ENCODE data around the gene FAP. TPM values are rescaled to one million over a fixed set of nuclear protein-coding genes. Genes with fewer than 3 reads are reported as not detected.

Gene FAP
- total RNA-seq, 1 experiment from 2014 or later: not detected

DNA sequence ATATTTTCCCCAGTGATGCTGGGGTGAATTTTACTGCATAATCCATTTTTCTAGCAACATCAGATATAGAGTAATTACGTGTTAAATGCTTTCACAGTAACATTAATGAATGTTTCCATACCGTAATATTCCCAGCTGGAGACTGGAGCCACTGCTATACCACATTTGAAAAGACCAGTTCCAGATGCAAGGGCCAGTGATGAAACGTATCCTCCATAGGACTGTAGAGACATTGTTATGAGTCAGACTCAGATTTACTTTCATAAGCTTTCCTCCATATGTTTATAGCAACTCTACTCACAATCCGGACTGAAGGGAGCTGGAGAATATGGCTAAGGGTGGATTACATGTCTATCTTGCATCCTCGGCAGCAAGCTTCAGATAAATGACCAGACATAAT lies 68.5 kb downstream of the FAP start (continued):
- TF ChIP-seq ZSCAN18 (CRISPR knock-in tag; IDR thresholded peaks at IDR 0.05) (no peak), ZNF219 (CRISPR knock-in tag; IDR thresholded peaks at IDR 0.05; ENCODE audit: borderline replicate concordance) (no peak), AR (CRISPR knock-in tag; IDR thresholded peaks at IDR 0.05) (no peak), SOX15 (CRISPR knock-in tag; IDR thresholded peaks at IDR 0.05) (no peak), TEAD4 (CRISPR knock-in tag; IDR thresholded peaks at IDR 0.05) (no peak), FOXJ3 (CRISPR knock-in tag; IDR thresholded peaks at IDR 0.05; ENCODE audit: borderline replicate concordance) (no peak)

GRCh38 chr2:162172802-162173370 lies 70.4 kb downstream of the FAP start:
- Mint-ChIP-seq H3K27ac (no peak overlapping the region), H3K36me3 (no peaks in the 10 kb centered on the region), H3K9me3 (no peaks in the 10 kb centered on the region), H3K4me3 (no peak overlapping the region), H3K27me3 (ENCODE audit: low read depth) (no peaks in the 10 kb centered on the region), H3K4me1 (peaks cover 35% of the 10 kb centered on the region)
- ChIA-PET POLR2A (no interaction called here), CTCF (interaction anchor here (1.3 to 1.7 kb wide), 2 partner anchors 18 to 19 kb away, joined by 3 to 5 read pairs; no protein-coding TSS in a partner anchor)
- ATAC-seq (no peak), DNase-seq (ENCODE audit: low spot score) (no peak)
- TF ChIP-seq TP53 (CRISPR knock-in tag; IDR thresholded peaks at IDR 0.05) (no peak), ATF2 (CRISPR knock-in tag; IDR thresholded peaks at IDR 0.05; ENCODE audit: borderline replicate concordance, low read depth) (no peak), ZNF263 (CRISPR knock-in tag; IDR thresholded peaks at IDR 0.05; ENCODE audit: low read depth) (no peak), ZNF232 (CRISPR knock-in tag; IDR thresholded peaks at IDR 0.05) (no peak), ETV6 (CRISPR knock-in tag; IDR thresholded peaks at IDR 0.05) (no peak), CREB1 (CRISPR knock-in tag; IDR thresholded peaks at IDR 0.05) (no peak), CBFB (CRISPR knock-in tag; IDR thresholded peaks at IDR 0.05; ENCODE audit: low read depth) (no peak), JAZF1 (CRISPR knock-in tag; IDR thresholded peaks at IDR 0.05) (no peak), SP1 (CRISPR knock-in tag; conservative IDR thresholded peaks at IDR 0.05) (no peak), E2F1 (CRISPR knock-in tag; IDR thresholded peaks at IDR 0.05) (no peak), E2F4 (CRISPR knock-in tag; IDR thresholded peaks at IDR 0.05; ENCODE audit: borderline replicate concordance, low read depth) (no peak), TCF7 (CRISPR knock-in tag; IDR thresholded peaks at IDR 0.05; ENCODE audit: low read depth) (no peak), ZNF425 (CRISPR knock-in tag; conservative IDR thresholded peaks at IDR 0.05) (no peak), TEAD4 (CRISPR knock-in tag; IDR thresholded peaks at IDR 0.05) (no peak), ZNF671 (CRISPR knock-in tag; IDR thresholded peaks at IDR 0.05) (no peak)
- TF ChIP-seq, protein P1, sequence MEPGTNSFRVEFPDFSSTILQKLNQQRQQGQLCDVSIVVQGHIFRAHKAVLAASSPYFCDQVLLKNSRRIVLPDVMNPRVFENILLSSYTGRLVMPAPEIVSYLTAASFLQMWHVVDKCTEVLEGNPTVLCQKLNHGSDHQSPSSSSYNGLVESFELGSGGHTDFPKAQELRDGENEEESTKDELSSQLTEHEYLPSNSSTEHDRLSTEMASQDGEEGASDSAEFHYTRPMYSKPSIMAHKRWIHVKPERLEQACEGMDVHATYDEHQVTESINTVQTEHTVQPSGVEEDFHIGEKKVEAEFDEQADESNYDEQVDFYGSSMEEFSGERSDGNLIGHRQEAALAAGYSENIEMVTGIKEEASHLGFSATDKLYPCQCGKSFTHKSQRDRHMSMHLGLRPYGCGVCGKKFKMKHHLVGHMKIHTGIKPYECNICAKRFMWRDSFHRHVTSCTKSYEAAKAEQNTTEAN (CRISPR knock-in tag; IDR thresholded peaks at IDR 0.05): no peak

All from WTC11 (cell line).